DMS 273 (cell line): ENCODE measurements around the gene CLSTN3.

ENCODE experiments used
- DNase-seq: peaks from one replicate; lab custom pipeline; 2025; ENCODE audit not compliant: unreplicated experiment; lab: John Stamatoyannopoulos, UW

CLSTN3 gene

GRCh38 chr12:7125632-7126227, 4.4 kb upstream of the CLSTN3 start:
- no peak for DNase-seq

DNA sequence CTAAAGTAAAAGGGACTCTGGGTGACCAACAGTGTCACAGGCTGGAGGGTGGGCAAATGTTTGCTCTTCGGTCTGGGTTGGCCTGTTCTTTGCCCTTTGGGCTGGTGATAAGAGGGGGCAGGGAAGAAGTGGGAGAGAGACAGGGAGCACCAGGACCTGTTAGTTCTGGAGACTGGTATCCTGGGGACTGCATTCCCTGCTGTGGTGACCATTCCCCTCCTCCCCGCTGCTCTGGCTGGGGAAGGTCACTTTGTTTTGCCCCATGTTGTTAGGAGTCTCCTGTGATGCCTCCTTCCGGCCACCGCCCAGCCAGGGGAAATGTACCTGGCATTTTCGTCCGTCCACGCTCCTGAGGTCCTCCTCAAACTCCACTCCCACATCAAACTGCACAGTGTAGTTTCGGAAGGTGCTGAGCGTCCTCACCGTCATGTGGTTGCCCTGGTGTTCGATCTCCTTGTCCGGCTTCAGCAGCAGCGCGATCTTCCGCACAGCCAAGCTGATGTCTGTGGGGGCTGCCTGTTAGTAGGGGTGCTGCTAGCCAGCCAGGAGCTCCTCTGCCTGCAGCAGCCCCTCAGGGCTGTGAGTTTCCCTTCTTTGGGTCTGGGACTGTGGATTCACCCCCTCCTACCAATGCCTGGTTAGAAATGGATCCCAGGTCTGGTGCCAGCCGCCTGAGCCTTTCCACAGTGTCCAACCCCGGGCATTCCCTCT, 2.1 kb upstream of the CLSTN3 start:
- no peak for DNase-seq

DNA sequence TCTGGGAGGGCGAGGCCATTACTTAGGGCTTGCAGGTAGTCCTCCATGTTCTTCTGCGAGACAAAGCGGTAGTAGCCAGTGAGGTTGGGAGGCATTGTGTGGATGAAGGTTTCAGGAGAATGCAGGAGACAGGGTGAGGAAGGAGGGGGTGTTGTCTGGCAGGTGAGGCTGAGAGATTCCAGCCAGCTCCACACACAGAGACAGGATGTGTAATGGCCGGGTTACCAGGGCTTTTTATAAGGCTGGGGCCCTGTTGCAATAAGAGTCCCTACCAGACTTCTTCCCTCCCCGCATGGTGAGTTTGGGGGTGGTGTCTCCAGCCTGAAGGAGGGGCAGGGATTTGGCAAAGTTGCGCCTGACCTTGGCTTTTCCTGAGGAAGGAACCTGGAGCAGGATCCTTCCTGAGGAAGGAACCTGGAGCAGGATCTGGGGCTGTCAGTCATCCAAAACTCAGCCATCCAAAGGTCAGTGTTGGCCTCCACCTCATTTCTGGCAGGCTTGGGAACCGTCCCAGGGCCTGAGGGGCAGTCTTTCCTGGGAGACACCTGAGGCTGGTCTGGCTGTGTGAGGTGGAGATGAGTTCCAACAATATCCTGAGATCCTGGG, 1.4 kb upstream of the CLSTN3 start, which contains the start of gene RBP5:
Gene RBP5, minus strand, starts transcription at position 209 of the 606 bp plus-strand sequence. Its CDS starts 114 bp downstream, at position 95.
- no peak for DNase-seq

- DNase-seq, result no peak
Measured at GRCh38 chr12:7129287-7129871, 792 bp upstream of the CLSTN3 start.

GRCh38 chr12:7130701-7131501, 730 bp downstream of the CLSTN3 start:
- peak; percentile 54 for DNase-seq

DNA sequence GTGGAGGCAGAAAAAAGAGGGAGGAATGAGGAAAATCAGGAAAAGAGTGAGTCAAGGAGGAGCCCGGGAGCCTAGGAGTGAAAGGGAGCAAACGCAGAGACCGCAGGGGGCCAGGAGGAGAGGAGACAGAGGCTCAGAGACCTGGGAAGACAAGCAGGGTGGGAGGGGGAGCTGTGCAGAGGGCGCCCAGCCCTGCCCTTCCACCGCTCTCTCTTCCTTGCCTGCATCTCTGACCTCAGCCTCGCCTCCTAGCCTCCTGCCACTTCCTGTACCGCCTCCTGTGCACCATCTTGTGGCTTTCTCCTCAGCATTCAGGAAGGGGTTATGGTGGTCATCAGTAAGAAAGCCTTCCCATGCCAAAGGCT, 1.3 kb downstream of the CLSTN3 start:
- DNase-seq, result no peak

DNA sequence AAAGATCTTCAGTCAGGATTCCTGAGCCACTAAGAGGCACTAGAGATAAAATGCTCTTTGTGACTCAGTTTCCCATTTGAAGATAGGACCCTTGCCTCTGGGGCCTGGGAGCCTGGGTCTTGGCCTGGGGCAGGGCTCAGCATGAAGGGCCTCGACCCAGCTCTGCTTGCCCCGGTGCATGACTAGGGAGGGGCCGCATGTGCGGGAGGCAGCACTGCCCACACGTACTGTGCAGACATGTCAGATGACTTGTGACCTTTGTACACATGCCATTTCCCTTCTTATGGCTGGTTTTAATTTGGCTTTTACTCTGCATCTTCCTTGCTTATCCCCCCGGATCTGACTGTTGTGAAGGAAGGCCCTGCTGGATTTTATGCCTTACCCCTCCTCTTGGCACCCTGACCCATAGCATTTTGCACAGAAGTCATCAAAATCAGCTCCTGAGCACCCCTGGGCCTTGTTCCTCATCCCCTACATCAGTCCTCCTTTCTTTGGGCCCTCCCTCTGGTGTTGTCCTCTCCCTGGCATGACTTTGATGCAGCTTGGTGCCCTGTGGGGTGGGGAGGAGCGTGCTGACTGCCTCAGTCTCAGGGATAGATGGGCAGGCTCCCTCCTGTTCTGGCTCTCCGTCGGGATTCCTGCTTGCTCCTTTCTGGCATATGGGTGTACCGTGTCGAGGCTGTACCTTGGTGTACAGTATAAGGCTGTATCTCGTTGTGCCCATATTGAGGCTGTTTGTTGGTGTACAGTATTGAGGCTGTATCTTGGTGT, 4.4 kb downstream of the CLSTN3 start:
- DNase-seq, result no peak

GRCh38 chr12:7136071-7136470, 5.9 kb downstream of the CLSTN3 start:
- no peak for DNase-seq

- DNase-seq, result no peak
Measured at GRCh38 chr12:7136676-7137075, 6.5 kb downstream of the CLSTN3 start.

DNA sequence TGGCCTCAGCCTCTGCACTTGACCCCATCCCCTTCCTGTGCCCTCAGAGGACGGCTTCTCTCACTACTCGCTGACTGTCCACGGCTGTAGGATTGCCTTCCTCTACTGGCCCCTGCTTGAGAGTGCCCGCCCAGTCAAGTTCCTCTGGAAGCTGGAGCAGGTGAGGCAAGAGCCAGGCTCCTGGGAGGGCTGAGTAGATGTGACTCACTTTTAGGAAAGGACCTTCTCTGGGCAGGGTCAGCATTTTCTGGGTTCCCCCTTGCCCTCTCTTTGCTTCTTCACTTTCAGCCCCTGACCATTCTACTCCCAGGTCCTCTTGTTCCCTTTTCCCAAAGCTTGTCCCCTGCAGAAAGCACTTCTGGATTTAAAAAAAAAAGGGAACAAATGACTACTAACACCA, 7.7 kb downstream of the CLSTN3 start:
- no peak for DNase-seq

- DNase-seq, result no peak
Measured at GRCh38 chr12:7139200-7139599, 9.0 kb downstream of the CLSTN3 start.

GRCh38 chr12:7141351-7142005, 11.3 kb downstream of the CLSTN3 start:
- DNase-seq, result no peak

GRCh38 chr12:7142056-7142644, 12.0 kb downstream of the CLSTN3 start:
- DNase-seq, result peak; percentile 71

GRCh38 chr12:7142809-7143465, 12.8 kb downstream of the CLSTN3 start:
- no peak for DNase-seq

- DNase-seq, result no peak
Measured at GRCh38 chr12:7143564-7143963, 13.4 kb downstream of the CLSTN3 start.

GRCh38 chr12:7144414-7145120, 14.4 kb downstream of the CLSTN3 start:
- peak; percentile 51 for DNase-seq

GRCh38 chr12:7145671-7146070, 15.5 kb downstream of the CLSTN3 start:
- DNase-seq, result no peak

- no peak for DNase-seq
Measured at GRCh38 chr12:7146228-7146627, 16.1 kb downstream of the CLSTN3 start.
